SH-SY5Y (cell line): Measurements from ENCODE around the gene VPS35.

Experiments used
- GATA2 ChIP-seq: IDR thresholded peaks from 2 replicates; pipeline ENCODE4 v1.6.1; 2011; ENCODE audit warnings: mild to moderate bottlenecking, low read depth, low read length
- GATA3 ChIP-seq: IDR thresholded peaks from 2 replicates; pipeline ENCODE4 v1.6.1; 2011; ENCODE audit warnings: low read depth, mild to moderate bottlenecking, low read length, moderate library complexity

VPS35 gene

GRCh38 chr16:46718214-46718613 lies 29.2 kb upstream of the VPS35 start:
- TF ChIP-seq GATA2 (no peak), GATA3 (no peak)

- no peak for TF ChIP-seq GATA2
- TF ChIP-seq GATA3: no peak
These were observed 28.7 kb upstream of the VPS35 start for GRCh38 chr16:46717692-46718091.

- TF ChIP-seq GATA2 (no peak), GATA3 (no peak)
These were observed 26.9 kb upstream of the VPS35 start for GRCh38 chr16:46715769-46716305.

DNA sequence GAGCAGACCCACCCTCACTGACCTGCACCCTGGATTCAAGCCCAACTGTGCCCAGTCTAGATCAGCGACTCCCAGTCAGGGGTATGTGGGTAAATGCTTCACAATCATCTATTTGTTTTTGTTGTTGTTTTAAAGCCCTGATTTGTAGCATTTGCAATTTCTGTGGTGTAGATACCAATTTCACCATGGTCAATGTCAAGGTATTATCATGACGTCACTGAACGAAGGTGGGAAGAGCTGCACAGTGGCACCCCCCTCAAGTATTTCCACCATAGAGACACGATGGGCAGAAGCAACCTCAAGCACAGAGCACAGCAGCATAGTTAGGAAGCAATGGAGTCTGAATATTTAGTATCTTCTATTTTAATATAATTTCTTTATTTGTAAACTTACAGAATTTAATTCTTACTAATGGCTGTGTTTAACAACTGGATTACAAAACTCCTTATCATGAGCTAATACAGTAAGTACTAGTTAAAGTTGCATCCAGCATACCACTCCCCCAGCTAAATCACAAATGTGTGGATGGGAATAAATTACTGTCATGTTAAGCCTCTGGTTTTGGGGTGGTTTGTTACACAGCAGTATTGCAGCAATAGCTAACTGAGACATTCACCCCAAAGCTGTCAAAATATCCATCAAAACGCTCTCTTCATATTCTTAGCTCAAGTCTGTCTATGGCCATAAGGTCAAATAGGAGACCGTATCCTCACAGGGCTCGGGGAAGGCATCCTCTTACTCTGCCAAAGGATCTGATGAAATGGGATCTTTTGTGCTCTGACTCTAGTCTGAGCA lies 26.0 kb upstream of the VPS35 start:
- no peak for TF ChIP-seq GATA3
- no peak for TF ChIP-seq GATA2

DNA sequence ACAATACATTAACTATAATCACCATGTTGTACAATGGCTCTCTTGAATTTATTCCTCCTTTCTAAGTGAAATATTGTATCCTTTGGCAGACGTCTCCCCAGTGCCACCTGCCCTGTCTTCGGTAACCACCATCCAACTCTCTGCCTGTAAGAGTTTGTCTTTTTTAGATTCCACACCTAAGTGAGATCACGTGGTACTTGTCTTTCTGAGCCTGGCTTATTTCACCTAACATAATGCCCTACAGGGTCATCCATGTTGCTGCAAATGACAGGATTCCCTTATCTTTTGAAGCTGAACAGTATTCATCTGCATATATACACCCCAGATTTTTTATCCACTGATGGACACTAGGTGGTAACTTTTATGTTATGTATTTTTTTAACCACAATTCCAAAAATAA lies 24.7 kb upstream of the VPS35 start:
- no peak for TF ChIP-seq GATA3
- no peak for TF ChIP-seq GATA2

- TF ChIP-seq GATA3 (no peak), GATA2 (peak; percentile 34; the same call in 1 of the 2 replicates)
These were observed 23.9 kb upstream of the VPS35 start for GRCh38 chr16:46712911-46713310.

DNA sequence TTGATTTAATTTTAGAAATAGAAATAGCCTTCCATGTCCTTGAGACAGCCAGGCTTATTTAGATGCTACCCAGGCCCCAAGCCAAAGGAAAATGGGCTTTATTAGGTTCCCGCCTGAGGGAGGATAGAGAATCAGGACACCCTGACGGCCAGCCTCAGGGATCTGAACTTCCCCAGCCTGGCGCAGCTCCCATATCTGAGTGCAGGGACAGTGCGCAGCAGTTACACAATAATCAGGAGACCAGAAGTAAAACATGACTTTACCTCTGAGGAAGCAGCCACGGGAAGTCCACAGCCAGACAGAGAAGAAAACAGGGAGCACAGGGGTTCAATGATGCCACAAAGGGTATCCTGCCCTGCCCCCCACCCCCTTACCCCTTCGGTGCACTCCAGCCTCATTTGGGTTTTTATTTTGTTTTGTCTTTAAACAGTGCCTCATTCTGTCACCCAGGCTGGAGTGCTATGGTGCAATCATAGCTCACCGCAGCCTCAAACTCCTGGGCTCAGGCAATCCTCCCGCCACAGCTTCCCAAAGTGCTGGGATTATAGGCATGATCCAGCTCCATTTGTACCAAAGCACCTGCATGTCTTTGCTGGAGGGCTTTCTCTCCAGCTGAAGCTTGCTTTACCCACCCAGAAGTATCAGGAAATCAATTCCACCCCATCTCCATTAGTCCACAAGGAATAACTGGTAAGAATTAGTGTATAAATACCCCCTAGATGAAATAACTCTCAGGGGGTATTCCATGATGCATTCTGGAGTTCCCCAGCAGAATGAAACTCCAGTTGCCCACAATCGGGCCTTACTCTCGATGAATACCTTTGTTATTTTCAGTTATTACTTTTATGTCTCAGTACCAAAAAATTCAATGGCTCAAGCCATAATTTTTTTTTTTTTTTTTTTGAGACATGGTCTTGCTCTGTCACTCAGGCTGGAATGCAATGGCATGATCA lies 22.4 kb upstream of the VPS35 start:
- TF ChIP-seq GATA3 (no peak), GATA2 (no peak)

DNA sequence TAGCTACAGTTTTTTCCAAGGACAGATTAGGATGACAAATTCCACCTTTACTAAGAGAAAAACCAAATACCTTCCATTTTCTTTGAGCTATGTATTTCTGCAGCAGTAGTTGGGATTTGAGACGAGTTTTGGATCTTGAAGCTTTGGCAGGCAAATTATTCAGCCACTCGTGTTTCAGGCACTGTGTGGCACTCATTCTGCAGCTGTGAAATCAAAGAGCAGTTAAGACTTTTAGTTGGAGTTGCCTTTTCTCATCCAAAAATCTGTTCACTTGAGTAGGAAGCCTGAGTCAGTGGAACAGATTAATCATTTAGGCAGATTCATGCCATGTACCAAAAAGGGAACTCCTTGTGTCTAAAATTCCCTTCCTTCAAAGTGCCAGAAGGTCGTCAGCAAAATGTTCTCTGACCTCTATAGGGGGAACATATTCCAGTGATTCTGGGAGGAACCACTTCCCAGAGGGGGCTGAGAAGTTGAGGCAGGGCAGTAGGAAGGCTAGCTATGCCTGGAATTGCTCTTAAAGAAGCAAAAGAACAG lies 20.6 kb upstream of the VPS35 start:
- TF ChIP-seq GATA2: no peak
- TF ChIP-seq GATA3: no peak

DNA sequence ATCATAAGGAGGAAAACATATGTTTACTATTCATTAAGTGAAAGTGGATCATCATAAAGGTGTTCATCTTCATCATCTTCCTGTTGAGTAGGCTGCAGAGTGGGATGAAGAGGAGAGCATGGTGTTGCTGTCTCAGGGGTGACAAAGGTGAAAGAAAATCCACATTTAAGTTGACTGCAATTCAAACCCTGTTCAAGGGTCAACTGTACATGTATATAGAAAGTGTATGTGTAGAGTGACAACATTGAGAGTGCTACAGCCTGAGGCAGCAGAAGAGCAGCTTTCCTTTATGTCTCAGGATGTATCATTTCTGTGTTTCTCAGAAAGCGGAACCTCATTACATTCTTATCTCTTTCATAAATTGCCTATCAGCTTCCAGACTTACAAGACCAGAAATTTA lies 17.7 kb upstream of the VPS35 start:
- TF ChIP-seq GATA3 (no peak), GATA2 (no peak)

DNA sequence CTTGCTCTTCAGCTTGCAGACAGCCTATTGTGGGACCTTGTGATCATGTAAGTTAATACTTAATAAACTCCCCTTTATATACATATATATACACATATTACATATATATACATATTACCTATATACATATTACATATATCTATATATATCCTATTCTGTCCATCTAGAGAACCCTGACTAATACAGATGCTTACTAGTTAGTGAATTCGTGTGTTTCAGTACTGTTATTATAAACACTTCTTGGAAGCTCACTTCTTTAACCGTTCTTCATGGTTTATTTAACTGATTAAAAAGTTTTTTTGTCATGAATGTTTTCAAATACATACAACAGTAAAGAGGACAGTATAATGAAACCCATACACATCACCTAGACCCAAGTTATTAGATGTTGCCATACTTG lies 13.1 kb upstream of the VPS35 start:
- TF ChIP-seq GATA2 (no peak), GATA3 (no peak)

- no peak for TF ChIP-seq GATA2
- no peak for TF ChIP-seq GATA3
These were observed 12.6 kb upstream of the VPS35 start for GRCh38 chr16:46701615-46702014.

DNA sequence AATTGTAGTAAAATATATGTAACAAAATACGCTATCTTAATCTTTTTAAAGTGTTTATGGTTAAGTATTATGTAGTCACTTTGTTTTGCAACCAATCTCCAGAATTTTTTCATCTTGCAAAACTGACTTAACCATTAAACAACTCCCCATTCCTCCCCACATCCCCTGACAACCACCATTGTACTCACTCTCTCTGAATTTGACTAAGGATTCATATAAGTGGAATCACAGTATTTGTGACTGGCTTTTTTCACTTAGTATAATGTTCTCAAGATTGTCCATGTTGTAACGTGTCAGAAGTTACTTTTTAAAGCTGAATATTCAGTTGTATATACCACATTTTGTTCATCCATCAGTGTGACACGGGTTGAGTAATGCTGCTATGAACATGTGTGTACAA lies 11.1 kb upstream of the VPS35 start:
- TF ChIP-seq GATA3: no peak

DNA sequence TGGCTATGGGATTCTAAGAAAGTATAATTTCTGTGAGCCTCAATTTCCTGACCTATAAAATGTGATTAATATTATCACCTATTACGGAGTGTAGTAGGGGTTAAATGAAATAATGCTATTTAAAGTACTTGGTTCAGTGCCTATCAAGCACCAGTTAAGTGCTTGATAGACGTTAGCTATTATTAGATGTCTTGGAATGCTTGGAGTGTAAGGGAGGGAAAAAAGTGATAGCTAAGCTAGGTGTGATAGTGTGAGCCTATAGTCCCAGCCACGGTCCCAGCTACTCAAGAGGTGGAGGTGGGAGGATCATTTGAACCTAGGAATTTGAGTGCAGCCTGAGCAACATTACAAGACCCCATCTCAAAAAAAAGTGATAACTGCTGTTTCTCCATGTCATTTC lies 8.0 kb upstream of the VPS35 start:
- TF ChIP-seq GATA3: no peak

GRCh38 chr16:46695937-46696336 lies 7.0 kb upstream of the VPS35 start:
- TF ChIP-seq GATA3: no peak
- no peak for TF ChIP-seq GATA2
